ENCODE data around the gene CLPX.

GRCh38 chr15:65214010-65214409 lies 28.9 kb upstream of the CLPX start:
- TF ChIP-seq BRCA1 (IDR thresholded peaks at IDR 0.05) (no peak), BRCA1 (CRISPR knock-in tag; IDR thresholded peaks at IDR 0.05) (no peak), ZNF174 (CRISPR knock-in tag; IDR thresholded peaks at IDR 0.05) (no peak), KDM1A (IDR thresholded peaks at IDR 0.05) (no peak), EZH2 (IDR thresholded peaks at IDR 0.05; ENCODE audit: borderline replicate concordance, low read depth, low read length) (no peak), ZNF780A (CRISPR knock-in tag; IDR thresholded peaks at IDR 0.05) (no peak), ZFP30 (CRISPR knock-in tag; IDR thresholded peaks at IDR 0.05; ENCODE audit: borderline replicate concordance) (no peak), NFXL1 (CRISPR knock-in tag; IDR thresholded peaks at IDR 0.05) (no peak), MCM7 (IDR thresholded peaks at IDR 0.05) (no peak), RNF2 (IDR thresholded peaks at IDR 0.05) (no peak), EGR1 (conservative IDR thresholded peaks at IDR 0.05) (no peak), MAZ (CRISPR knock-in tag; conservative IDR thresholded peaks at IDR 0.05 in 1 of 2, IDR thresholded peaks at IDR 0.05 in 1 of 2) (no peak)
- TF ChIP-seq, protein P1, sequence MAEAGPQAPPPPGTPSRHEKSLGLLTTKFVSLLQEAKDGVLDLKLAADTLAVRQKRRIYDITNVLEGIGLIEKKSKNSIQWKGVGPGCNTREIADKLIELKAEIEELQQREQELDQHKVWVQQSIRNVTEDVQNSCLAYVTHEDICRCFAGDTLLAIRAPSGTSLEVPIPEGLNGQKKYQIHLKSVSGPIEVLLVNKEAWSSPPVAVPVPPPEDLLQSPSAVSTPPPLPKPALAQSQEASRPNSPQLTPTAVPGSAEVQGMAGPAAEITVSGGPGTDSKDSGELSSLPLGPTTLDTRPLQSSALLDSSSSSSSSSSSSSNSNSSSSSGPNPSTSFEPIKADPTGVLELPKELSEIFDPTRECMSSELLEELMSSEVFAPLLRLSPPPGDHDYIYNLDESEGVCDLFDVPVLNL (CRISPR knock-in tag; IDR thresholded peaks at IDR 0.05; ENCODE audit: low read depth): no peak
- TF ChIP-seq, protein P2, sequence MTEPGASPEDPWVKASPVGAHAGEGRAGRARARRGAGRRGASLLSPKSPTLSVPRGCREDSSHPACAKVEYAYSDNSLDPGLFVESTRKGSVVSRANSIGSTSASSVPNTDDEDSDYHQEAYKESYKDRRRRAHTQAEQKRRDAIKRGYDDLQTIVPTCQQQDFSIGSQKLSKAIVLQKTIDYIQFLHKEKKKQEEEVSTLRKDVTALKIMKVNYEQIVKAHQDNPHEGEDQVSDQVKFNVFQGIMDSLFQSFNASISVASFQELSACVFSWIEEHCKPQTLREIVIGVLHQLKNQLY (CRISPR knock-in tag; conservative IDR thresholded peaks at IDR 0.05): no peak

Data from K562 (cell line).